WTC11 (cell line): ENCODE data around the gene ILF3. TPM values are rescaled to one million over a fixed set of nuclear protein-coding genes. Genes with fewer than 3 reads are reported as not detected.

Experiments used
- ATAC-seq: fragments of 200-7000 bp; cut with Tn5 transposase; 2 replicates; pipeline ENCODE4 v1.10.0; 2021; ENCODE audit warnings: mild to moderate bottlenecking, moderate library complexity
- CTCF ChIA-PET: fragments of 300-600 bp; sonication (Branson Sonifier 250); formaldehyde crosslinking; loops from one replicate; lab custom pipeline; 2021; ENCODE audit warnings: antibody characterized with exemption; lab: Charles Lee
- POLR2A ChIA-PET: fragments of 350-600 bp; sonication (Branson Sonifier 250); formaldehyde crosslinking; loops from one replicate; lab custom pipeline; 2021; ENCODE audit warnings: antibody characterized with exemption; lab: Charles Lee
- DNase-seq: peaks from one replicate; pipeline ENCODE4 v3.0.0; 2021; ENCODE audit warnings: low spot score
- H3K27ac Mint-ChIP-seq: 2 replicates; pipeline ENCODE4 v1.8.0; 2021; ENCODE audit warnings: mixed read lengths
- H3K27me3 Mint-ChIP-seq: 2 replicates; pipeline ENCODE4 v1.8.0; 2021; ENCODE audit warnings: low read depth, mild to moderate bottlenecking, moderate library complexity, mixed read lengths
- H3K36me3 Mint-ChIP-seq: 2 replicates; pipeline ENCODE4 v1.8.0; 2021; ENCODE audit warnings: mixed read lengths
- H3K4me1 Mint-ChIP-seq: 2 replicates; pipeline ENCODE4 v1.8.0; 2022; ENCODE audit warnings: mixed read lengths
- H3K4me3 Mint-ChIP-seq: 2 replicates; pipeline ENCODE4 v1.8.0; 2021; ENCODE audit warnings: mild to moderate bottlenecking, moderate library complexity, mixed read lengths
- H3K9me3 Mint-ChIP-seq: 2 replicates; pipeline ENCODE4 v1.8.0; 2021; ENCODE audit warnings: mixed read lengths
- AFF4 ChIP-seq: sonication (generic); formaldehyde crosslinking; IDR thresholded peaks from 2 replicates; pipeline ENCODE4 v1.8.1; 2023; ENCODE audit warnings: mild to moderate bottlenecking, missing genetic modification reagents, borderline replicate concordance
- ATF3 ChIP-seq: sonication (generic); formaldehyde crosslinking; conservative IDR thresholded peaks from 2 replicates; pipeline ENCODE4 v1.8.1; 2022; ENCODE audit warnings: mild to moderate bottlenecking, missing genetic modification reagents
- CREB1 ChIP-seq: sonication (generic); formaldehyde crosslinking; IDR thresholded peaks from 2 replicates; pipeline ENCODE4 v1.8.0; 2023; ENCODE audit warnings: mild to moderate bottlenecking, missing genetic modification reagents
- CREM ChIP-seq: sonication (generic); formaldehyde crosslinking; IDR thresholded peaks from 2 replicates; pipeline ENCODE4 v1.8.1; 2022; ENCODE audit warnings: mild to moderate bottlenecking, missing genetic modification reagents, moderate library complexity
- E2F4 ChIP-seq: sonication (generic); formaldehyde crosslinking; IDR thresholded peaks from 2 replicates; pipeline ENCODE4 v1.8.1; 2022; ENCODE audit warnings: low read depth, mild to moderate bottlenecking, moderate library complexity, missing genetic modification reagents, borderline replicate concordance
- ELF4 ChIP-seq: sonication (generic); formaldehyde crosslinking; IDR thresholded peaks from 2 replicates; pipeline ENCODE4 v1.8.1; 2022; ENCODE audit warnings: low read depth, mild to moderate bottlenecking, moderate library complexity, missing genetic modification reagents
- EMX1 ChIP-seq: fragments of 250-450 bp; sonication (Bioruptor Pico); IDR thresholded peaks from 2 replicates; pipeline ENCODE4 v1.8.0; 2021; ENCODE audit warnings: mild to moderate bottlenecking
- ESRRA ChIP-seq: sonication (generic); formaldehyde crosslinking; IDR thresholded peaks from 2 replicates; pipeline ENCODE4 v1.8.1; 2022; ENCODE audit warnings: mild to moderate bottlenecking, missing genetic modification reagents, borderline replicate concordance
- FOXJ3 ChIP-seq: sonication (generic); formaldehyde crosslinking; IDR thresholded peaks from 2 replicates; pipeline ENCODE4 v1.9.0; 2021; ENCODE audit warnings: missing genetic modification reagents, mild to moderate bottlenecking, borderline replicate concordance
- FOXP4 ChIP-seq: sonication (generic); formaldehyde crosslinking; IDR thresholded peaks from 2 replicates; pipeline ENCODE4 v1.8.0; 2022; ENCODE audit warnings: mild to moderate bottlenecking, missing genetic modification reagents
- GRHL2 ChIP-seq: fragments of 250-450 bp; sonication (Bioruptor Pico); IDR thresholded peaks from 2 replicates; pipeline ENCODE4 v1.8.0; 2022; ENCODE audit warnings: mild to moderate bottlenecking, moderate library complexity; ENCODE audit not compliant: insufficient replicate concordance, severe bottlenecking
- GTF2I ChIP-seq: fragments of 250-450 bp; sonication (Bioruptor Pico); conservative IDR thresholded peaks from 2 replicates; pipeline ENCODE4 v1.4.0; 2021; ENCODE audit warnings: mild to moderate bottlenecking
- JUN ChIP-seq: sonication (generic); formaldehyde crosslinking; IDR thresholded peaks from 2 replicates; pipeline ENCODE4 v1.8.0; 2023; ENCODE audit warnings: mild to moderate bottlenecking, missing genetic modification reagents
- RELA ChIP-seq: sonication (generic); formaldehyde crosslinking; IDR thresholded peaks from 2 replicates; pipeline ENCODE4 v1.8.1; 2022; ENCODE audit warnings: missing genetic modification reagents, mild to moderate bottlenecking, borderline replicate concordance
- SMAD3 ChIP-seq: sonication (generic); formaldehyde crosslinking; IDR thresholded peaks from 2 replicates; pipeline ENCODE4 v1.8.0; 2022; ENCODE audit warnings: missing genetic modification reagents, mild to moderate bottlenecking, borderline replicate concordance
- ZNF138 ChIP-seq: sonication (generic); formaldehyde crosslinking; conservative IDR thresholded peaks from 2 replicates; pipeline ENCODE4 v1.8.1; 2022; ENCODE audit warnings: mild to moderate bottlenecking, moderate library complexity, missing genetic modification reagents
- ZNF219 ChIP-seq: sonication (generic); formaldehyde crosslinking; IDR thresholded peaks from 2 replicates; pipeline ENCODE4 v1.8.0; 2023; ENCODE audit warnings: missing genetic modification reagents, mild to moderate bottlenecking, borderline replicate concordance
- ZNF232 ChIP-seq: sonication (generic); formaldehyde crosslinking; IDR thresholded peaks from 2 replicates; pipeline ENCODE4 v1.8.0; 2022; ENCODE audit warnings: mild to moderate bottlenecking, missing genetic modification reagents
- ZNF281 ChIP-seq: sonication (generic); formaldehyde crosslinking; IDR thresholded peaks from 2 replicates; pipeline ENCODE4 v1.8.0; 2023; ENCODE audit warnings: mild to moderate bottlenecking, missing genetic modification reagents
- ZNF317 ChIP-seq: sonication (generic); formaldehyde crosslinking; IDR thresholded peaks from 2 replicates; pipeline ENCODE4 v1.8.1; 2023; ENCODE audit warnings: low read depth, mild to moderate bottlenecking, moderate library complexity, missing genetic modification reagents, borderline replicate concordance
- ZNF396 ChIP-seq: fragments of 250-450 bp; sonication (Bioruptor Pico); IDR thresholded peaks from 2 replicates; pipeline ENCODE4 v1.8.0; 2021; ENCODE audit warnings: mild to moderate bottlenecking, moderate library complexity, borderline replicate concordance
- ZNF423 ChIP-seq: fragments of 250-450 bp; sonication (Bioruptor Pico); IDR thresholded peaks from 2 replicates; pipeline ENCODE4 v2.1.2; 2022; ENCODE audit warnings: mild to moderate bottlenecking, moderate library complexity
- total RNA-seq: library from RNA; stranded (reverse); gene quantifications from 3 replicates; pipeline ENCODE4 v1.2.3, GENCODE V29; 2021

Gene ILF3
- total RNA-seq, 1 experiment from 2014 or later, result 659 TPM

GRCh38 chr19:10691178-10691881 lies 37.2 kb downstream of the ILF3 start:
- CTCF ChIA-PET, result interaction anchor here (1.1 to 2.8 kb wide), 4 partner anchors 9 to 150 kb away, joined by 3 to 11 read pairs (median 8); no protein-coding TSS in a partner anchor
- Mint-ChIP-seq H3K36me3 (peaks cover 53% of the 10 kb centered on the region), H3K9me3 (no peaks in the 10 kb centered on the region), H3K4me3 (no peak overlapping the region), H3K27me3 (no peaks in the 10 kb centered on the region), H3K4me1 (peaks cover 22% of the 10 kb centered on the region), H3K27ac (peak overlapping the region; percentile 87)
- no peak for DNase-seq
- TF ChIP-seq ELF4 (CRISPR knock-in tag), result no peak
- no peak for TF ChIP-seq CREM (CRISPR knock-in tag)
- no peak for TF ChIP-seq EMX1
- TF ChIP-seq ATF3, result no peak
- no peak for TF ChIP-seq ZNF281 (CRISPR knock-in tag)
- no peak for TF ChIP-seq ZNF138
- no peak for ATAC-seq
- POLR2A ChIA-PET, result no interaction called here

- H3K9me3 Mint-ChIP-seq, result no peaks in the 10 kb centered on the region
- ATAC-seq (no peak), DNase-seq (no peak)
- H3K4me1 Mint-ChIP-seq, result peaks cover 22% of the 10 kb centered on the region
- H3K27ac Mint-ChIP-seq, result peak overlapping the region; percentile 87
- no peak overlapping the region for H3K4me3 Mint-ChIP-seq
- ChIA-PET CTCF (interaction anchor here (1.1 to 2.8 kb wide), 5 partner anchors 8 to 150 kb away, joined by 3 to 11 read pairs (median 6); partner anchors contain the start of gene DNM2), POLR2A (no interaction called here)
- no peaks in the 10 kb centered on the region for H3K27me3 Mint-ChIP-seq
- H3K36me3 Mint-ChIP-seq, result peaks cover 48% of the 10 kb centered on the region
- TF ChIP-seq GRHL2, result no peak
- TF ChIP-seq ZNF423 (CRISPR knock-in tag), result no peak
- no peak for TF ChIP-seq CREB1 (CRISPR knock-in tag)
- TF ChIP-seq FOXJ3 (CRISPR knock-in tag), result no peak
- TF ChIP-seq SMAD3 (CRISPR knock-in tag), result no peak
- no peak for TF ChIP-seq ZNF232 (CRISPR knock-in tag)
- TF ChIP-seq ZNF396 (CRISPR knock-in tag), result no peak
- TF ChIP-seq JUN, result no peak
- TF ChIP-seq E2F4, result no peak
- TF ChIP-seq ZNF317 (CRISPR knock-in tag), result no peak
- no peak for TF ChIP-seq AFF4 (CRISPR knock-in tag)
- no peak for TF ChIP-seq FOXP4
- no peak for TF ChIP-seq ZNF219 (CRISPR knock-in tag)
- TF ChIP-seq GTF2I (CRISPR knock-in tag), result no peak
- no peak for TF ChIP-seq ESRRA (CRISPR knock-in tag)
- TF ChIP-seq RELA (CRISPR knock-in tag), result no peak
These were observed 37.7 kb downstream of the ILF3 start for GRCh38 chr19:10691883-10692282.
